PC-9 (cell line): ENCODE results near the gene DPYD. TPM values are rescaled to one million over a fixed set of nuclear protein-coding genes. Genes with fewer than 3 reads are reported as not detected.

Experiments used
- BruUV-seq: library from RNA; stranded (reverse); fragments of 400-500 nt; replicated peaks from 2 replicates; lab custom pipeline; 2021; lab: Mats Ljungman, UMichigan
- CTCF ChIA-PET: fragments of 300-600 bp; sonication (Branson Sonifier 250); formaldehyde crosslinking; loops from one replicate; lab custom pipeline; 2022; ENCODE audit warnings: antibody characterized with exemption; lab: Charles Lee
- POLR2A ChIA-PET: fragments of 300-600 bp; sonication (Branson Sonifier 250); formaldehyde crosslinking; loops from one replicate; lab custom pipeline; 2022; ENCODE audit warnings: antibody characterized with exemption; ENCODE audit not compliant: unreplicated experiment; lab: Charles Lee
- DNase-seq, 2 experiments: peaks; one replicate each; pipeline versions ENCODE4 v3.0.0 to v3.0.0-alpha.2; 2015 to 2022; ENCODE audit warnings: mixed read lengths in 1 of 2
- H2AFZ ChIP-seq: fragments of 200-600 bp; sonication (generic); 2 replicates; pipeline ENCODE4 v1.8.1; 2017; ENCODE audit warnings: antibody characterized with exemption
- H3F3A ChIP-seq: fragments of 200-600 bp; sonication (generic); 2 replicates; pipeline ENCODE4 v1.8.1; 2017; ENCODE audit warnings: antibody characterized with exemption, mild to moderate bottlenecking, low read depth; ENCODE audit not compliant: insufficient read depth
- H3K27ac ChIP-seq: fragments of 200-600 bp; sonication (generic); 2 replicates; pipeline ENCODE4 v1.6.1; 2016; ENCODE audit warnings: mixed run types
- H3K27me3 ChIP-seq: fragments of 200-600 bp; sonication (generic); 2 replicates; pipeline ENCODE4 v1.6.1; 2016; ENCODE audit warnings: low read depth, mixed run types; ENCODE audit not compliant: insufficient read depth
- H3K36me3 ChIP-seq: fragments of 200-600 bp; sonication (generic); 2 replicates; pipeline ENCODE4 v1.6.1; 2016; ENCODE audit warnings: low read depth, mixed run types
- H3K4me1 ChIP-seq: fragments of 200-600 bp; sonication (generic); replicated peaks from 2 replicates; pipeline ENCODE4 v1.6.1; 2016; ENCODE audit warnings: mixed run types; ENCODE audit not compliant: insufficient read depth
- H3K4me2 ChIP-seq: fragments of 200-600 bp; sonication (generic); 2 replicates; pipeline ENCODE4 v1.6.1; 2017; ENCODE audit warnings: mixed run types
- H3K4me3 ChIP-seq: fragments of 200-600 bp; sonication (generic); 2 replicates; pipeline ENCODE4 v1.6.1; 2016; ENCODE audit warnings: mixed run types
- H3K79me2 ChIP-seq: fragments of 200-600 bp; sonication (generic); 2 replicates; pipeline ENCODE4 v1.6.1; 2017; ENCODE audit warnings: low read depth, mixed run types
- H3K9me2 ChIP-seq: fragments of 200-600 bp; sonication (generic); 2 replicates; pipeline ENCODE4 v1.8.1; 2017; ENCODE audit warnings: mild to moderate bottlenecking; ENCODE audit not compliant: insufficient read depth
- H3K9me3 ChIP-seq: fragments of 200-600 bp; sonication (generic); 2 replicates; pipeline ENCODE4 v1.8.1; 2016; ENCODE audit warnings: low read depth; ENCODE audit not compliant: insufficient read depth
- H4K20me1 ChIP-seq: fragments of 200-600 bp; sonication (generic); 2 replicates; pipeline ENCODE4 v1.8.1; 2017; ENCODE audit not compliant: insufficient read depth
- CTCF ChIP-seq: fragments of 200-600 bp; sonication (generic); conservative IDR thresholded peaks from 2 replicates; pipeline ENCODE4 v1.6.1; 2017; ENCODE audit warnings: mixed run types, antibody characterized with exemption, mild to moderate bottlenecking, moderate library complexity
- EZH2 ChIP-seq: fragments of 200-600 bp; sonication (generic); IDR thresholded peaks from 2 replicates; pipeline ENCODE4 v1.8.0; 2017; ENCODE audit warnings: antibody characterized with exemption, low read depth
- intact Hi-C: fragments of 100-400 bp; cut with micrococcal nuclease; formaldehyde crosslinking; loops from one replicate; pipeline ENCODE4 v1.10.0; 2022; ENCODE audit not compliant: unreplicated experiment
- total RNA-seq: library from RNA; stranded (reverse); gene quantifications from 2 replicates; pipeline ENCODE4 v1.2.3, GENCODE V29; 2021

The DPYD gene
- total RNA-seq, 1 experiment from 2014 or later = 24.1 TPM

- H3K79me2 ChIP-seq = no peaks in the 10 kb centered on the region
- no peak for DNase-seq
- no peak for TF ChIP-seq EZH2
- TF ChIP-seq CTCF = no peak
- H3K36me3 ChIP-seq = no peaks in the 10 kb centered on the region
- no peak overlapping the region for H3K4me3 ChIP-seq
- intact Hi-C loops = no loop called here
- CTCF ChIA-PET = no interaction called here
- H3K9me3 ChIP-seq = no peaks in the 10 kb centered on the region
- H3K4me1 ChIP-seq = no peaks in the 10 kb centered on the region
- no peaks in the 10 kb centered on the region for H4K20me1 ChIP-seq
- no TSS peak for BruUV-seq
- POLR2A ChIA-PET = no interaction called here
- no peaks in the 10 kb centered on the region for H3K27me3 ChIP-seq
- H3K9me2 ChIP-seq = peaks cover 3% of the 10 kb centered on the region; the same call in 1 of the 2 replicates
- H3K27ac ChIP-seq = no peak overlapping the region
- no peak overlapping the region for H2AFZ ChIP-seq
- H3K4me2 ChIP-seq = no peak overlapping the region
- no peaks in the 10 kb centered on the region for H3F3A ChIP-seq
These were observed 720.2 kb downstream of the DPYD start for GRCh38 chr1:97200595-97200994.

- Histone ChIP-seq H3K27ac (no peak overlapping the region), H3K79me2 (no peaks in the 10 kb centered on the region), H3K9me3 (peaks cover 10% of the 10 kb centered on the region; the same call in 1 of the 2 replicates), H3K4me2 (no peak overlapping the region), H2AFZ (no peak overlapping the region), H3F3A (peaks cover 7% of the 10 kb centered on the region; the same call in 1 of the 2 replicates), H3K27me3 (no peaks in the 10 kb centered on the region), H4K20me1 (no peaks in the 10 kb centered on the region), H3K36me3 (no peaks in the 10 kb centered on the region), H3K4me1 (peaks cover 16% of the 10 kb centered on the region), H3K4me3 (no peak overlapping the region), H3K9me2 (peaks cover 3% of the 10 kb centered on the region; the same call in 1 of the 2 replicates)
- TF ChIP-seq EZH2 (no peak), CTCF (no peak)
- intact Hi-C loops = loop anchor here (10.0 kb wide), 1 partner anchor 232 kb away; no protein-coding TSS in a partner anchor
- DNase-seq = no peak
- ChIA-PET POLR2A (no interaction called here), CTCF (no interaction called here)
- no TSS peak for BruUV-seq
These were observed 723.9 kb downstream of the DPYD start for GRCh38 chr1:97196825-97197516.

- TF ChIP-seq EZH2 = no peak
- no peak; the same call in 1 of the 2 replicates for TF ChIP-seq CTCF
- H3K79me2 ChIP-seq = no peaks in the 10 kb centered on the region
- ChIA-PET CTCF (no interaction called here), POLR2A (no interaction called here)
- no peaks in the 10 kb centered on the region for H3K27me3 ChIP-seq
- no peaks in the 10 kb centered on the region for H3K9me2 ChIP-seq
- no peak overlapping the region for H3K4me3 ChIP-seq
- H3K9me3 ChIP-seq = peaks cover 10% of the 10 kb centered on the region; the same call in 1 of the 2 replicates
- BruUV-seq = no TSS peak
- DNase-seq = peak; percentile 68 to 96
- H3K36me3 ChIP-seq = no peaks in the 10 kb centered on the region
- peak overlapping the region; percentile 32; the same call in 1 of the 2 replicates for H2AFZ ChIP-seq
- peaks cover 16% of the 10 kb centered on the region for H3K4me1 ChIP-seq
- intact Hi-C loops = loop anchor here (2.0 to 10.0 kb wide), 3 partner anchors 228 to 858 kb away; no protein-coding TSS in a partner anchor
- peaks cover 7% of the 10 kb centered on the region; the same call in 1 of the 2 replicates for H3F3A ChIP-seq
- no peaks in the 10 kb centered on the region for H4K20me1 ChIP-seq
- peak overlapping the region; percentile 36 for H3K4me2 ChIP-seq
- H3K27ac ChIP-seq = peak overlapping the region; percentile 60
These were observed 727.8 kb downstream of the DPYD start for GRCh38 chr1:97192872-97193572.
